Measurements from ENCODE around the gene MOCS3.

MOCS3 gene

DNA sequence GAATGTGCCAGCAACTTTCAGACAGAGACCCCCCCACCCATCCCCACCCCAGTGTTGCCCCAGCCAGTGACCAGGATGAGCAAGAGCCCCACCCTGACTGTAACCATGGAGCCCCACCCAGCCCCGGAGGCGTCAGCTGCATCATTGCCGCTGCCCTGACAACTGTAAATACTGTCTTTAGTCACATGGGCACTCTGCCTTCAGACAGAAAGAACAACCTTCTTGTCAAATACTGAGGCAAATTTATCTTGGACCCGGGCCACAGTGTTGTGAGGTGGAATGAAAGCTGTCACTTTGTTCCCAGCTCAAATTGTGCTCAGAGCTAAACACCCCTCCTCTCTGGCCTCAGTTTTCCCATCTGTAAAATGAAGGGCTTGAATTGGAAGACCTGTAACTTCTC lies 23.7 kb downstream of the MOCS3 start:
- DNase-seq (ENCODE audit: low read depth): no peak

DNA sequence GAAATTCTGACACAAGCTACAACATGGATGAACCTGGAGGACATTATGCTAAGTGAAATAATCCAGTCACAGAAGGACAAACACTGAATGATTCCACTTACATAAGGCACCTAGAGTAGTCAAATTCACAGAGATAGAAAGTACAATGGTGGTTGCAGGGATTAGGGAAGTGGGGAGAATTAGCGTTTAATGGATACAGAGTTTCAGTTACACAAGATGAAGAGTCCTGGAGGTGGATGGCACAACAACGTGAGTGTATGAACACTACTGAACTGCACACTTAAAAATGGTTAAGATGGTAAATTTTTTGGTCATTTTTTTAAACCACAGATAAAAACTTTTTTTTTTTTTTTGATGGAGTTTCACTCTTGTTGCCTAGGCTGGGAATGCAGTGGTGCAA lies 24.7 kb downstream of the MOCS3 start:
- DNase-seq (ENCODE audit: low read depth): no peak

- DNase-seq (ENCODE audit: low read depth): peak; percentile 32
These were observed 29.0 kb downstream of the MOCS3 start for GRCh38 chr20:50987493-50988210.

DNA sequence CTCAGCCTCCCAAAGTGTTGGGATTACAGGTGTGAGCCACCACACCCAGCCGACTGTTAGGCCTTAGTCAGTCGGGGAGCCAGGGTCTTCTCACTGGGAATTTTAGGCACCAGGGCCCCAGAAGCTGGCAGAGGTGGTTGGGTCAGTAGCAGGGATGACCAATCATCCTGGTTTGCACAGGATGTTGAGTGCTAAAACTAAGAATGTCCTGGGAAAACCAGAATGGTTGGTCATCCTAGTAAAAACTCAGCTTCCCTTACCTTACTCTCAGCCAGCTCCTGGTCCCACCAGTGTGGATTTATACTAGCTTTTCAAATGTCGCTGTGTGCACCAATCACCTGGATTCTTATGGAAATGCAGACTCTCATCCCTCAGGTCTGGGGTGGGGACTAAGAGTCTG lies 32.5 kb downstream of the MOCS3 start:
- no peak for DNase-seq (ENCODE audit: low read depth)

GRCh38 chr20:50992336-50992732 lies 33.7 kb downstream of the MOCS3 start:
- no peak for DNase-seq (ENCODE audit: low read depth)

DNA sequence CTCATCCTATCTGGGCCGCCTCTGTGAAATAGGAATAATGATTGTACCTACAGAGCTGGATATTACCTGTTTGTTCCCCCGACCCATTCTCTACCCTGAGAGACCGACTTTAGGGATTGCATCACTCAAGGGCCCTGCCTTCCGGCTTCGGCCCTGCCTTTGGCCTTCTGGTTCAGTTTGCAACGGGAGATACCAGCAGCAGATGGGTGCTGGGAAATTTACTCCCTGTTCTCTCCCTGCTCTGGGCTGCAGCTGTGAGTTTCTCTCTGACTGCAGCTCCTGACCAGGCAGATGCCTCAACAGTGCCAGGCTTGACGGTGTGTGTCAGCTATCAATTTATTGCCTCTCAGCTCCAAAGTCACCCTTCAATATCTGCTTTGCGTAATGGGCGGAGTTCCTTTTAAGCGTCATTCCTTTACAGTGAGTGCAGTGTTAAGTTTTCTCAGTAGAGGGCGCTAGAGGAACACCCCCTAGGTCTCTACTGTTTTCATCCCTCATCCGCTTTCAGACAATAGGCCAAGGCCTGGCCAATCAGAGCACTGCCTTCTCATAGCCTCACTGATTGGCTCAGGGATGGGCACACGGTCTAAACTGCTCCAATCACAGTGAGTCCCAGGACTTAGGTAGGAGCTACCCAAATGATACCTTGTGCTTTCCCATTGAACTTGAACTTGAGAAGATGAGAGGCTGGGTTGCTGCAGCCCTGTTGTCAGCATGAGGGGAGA lies 34.3 kb downstream of the MOCS3 start:
- no peak for DNase-seq (ENCODE audit: low read depth)

DNA sequence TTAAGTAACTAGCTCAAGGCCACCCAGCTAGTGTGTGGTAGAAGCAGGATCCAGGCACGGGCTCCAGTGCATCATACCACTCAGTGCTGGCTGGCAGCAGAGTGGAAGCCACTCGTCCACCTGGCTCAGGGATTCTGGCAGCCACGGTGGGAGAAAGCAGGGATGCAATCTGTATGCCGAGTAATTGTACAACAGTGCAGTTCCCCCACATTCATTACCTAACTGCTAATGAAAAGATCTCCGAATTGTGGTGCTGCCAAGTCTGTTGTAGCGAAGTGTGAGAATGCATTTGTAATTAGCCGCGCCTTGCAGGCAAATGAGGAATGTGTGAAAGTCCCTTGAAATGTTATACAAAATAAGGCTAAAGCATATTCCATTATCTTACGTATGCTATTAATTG lies 35.3 kb downstream of the MOCS3 start:
- DNase-seq (ENCODE audit: low read depth): no peak

GRCh38 chr20:50995506-50995905 lies 36.9 kb downstream of the MOCS3 start:
- no peak for DNase-seq (ENCODE audit: low read depth)

DNA sequence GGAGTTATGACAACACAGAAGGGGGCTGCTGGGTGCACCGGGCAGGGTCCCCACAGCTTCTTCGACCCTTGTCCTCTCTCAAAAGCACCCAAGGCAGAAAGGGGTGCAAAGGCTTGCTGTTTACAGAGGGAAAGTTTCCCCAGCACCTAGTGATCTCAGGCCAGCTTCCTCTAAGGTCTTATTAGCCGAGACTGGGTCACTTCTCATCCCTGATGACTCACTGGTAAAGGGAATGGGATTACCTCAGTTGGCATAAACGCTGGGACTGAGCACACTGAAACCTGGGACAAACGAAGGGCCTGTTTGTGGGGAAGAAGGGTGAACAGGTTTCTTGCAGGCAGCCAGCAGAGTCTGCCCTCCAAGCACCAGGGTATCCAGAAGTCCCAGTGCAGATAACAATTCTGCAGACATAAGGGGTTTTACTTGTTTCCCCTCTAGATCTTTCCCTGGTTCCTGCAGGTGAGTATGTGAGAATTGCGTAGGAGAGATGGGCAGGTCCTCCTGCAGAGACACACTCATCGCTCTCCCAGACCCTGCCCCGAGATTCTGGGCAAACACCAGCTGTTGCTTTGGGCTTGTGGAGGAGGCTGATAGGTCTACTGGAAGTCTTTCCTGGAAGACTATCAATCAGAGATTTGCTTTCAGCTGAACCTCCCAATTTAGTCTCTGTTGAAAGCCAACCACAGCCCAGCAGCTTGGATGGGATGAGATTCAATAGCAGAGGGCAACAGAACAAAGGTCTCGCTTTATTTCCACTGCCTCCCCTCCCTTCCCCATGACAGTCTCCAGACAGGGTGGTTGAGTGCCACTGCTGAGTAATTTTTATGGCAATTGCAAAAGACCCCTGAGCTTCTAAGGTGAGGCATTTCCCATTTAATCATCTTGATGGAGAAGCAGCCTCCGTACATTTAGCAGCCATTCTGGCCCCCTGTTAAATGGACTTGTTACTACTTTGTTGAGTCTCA lies 38.6 kb downstream of the MOCS3 start:
- no peak for DNase-seq (ENCODE audit: low read depth)

DNA sequence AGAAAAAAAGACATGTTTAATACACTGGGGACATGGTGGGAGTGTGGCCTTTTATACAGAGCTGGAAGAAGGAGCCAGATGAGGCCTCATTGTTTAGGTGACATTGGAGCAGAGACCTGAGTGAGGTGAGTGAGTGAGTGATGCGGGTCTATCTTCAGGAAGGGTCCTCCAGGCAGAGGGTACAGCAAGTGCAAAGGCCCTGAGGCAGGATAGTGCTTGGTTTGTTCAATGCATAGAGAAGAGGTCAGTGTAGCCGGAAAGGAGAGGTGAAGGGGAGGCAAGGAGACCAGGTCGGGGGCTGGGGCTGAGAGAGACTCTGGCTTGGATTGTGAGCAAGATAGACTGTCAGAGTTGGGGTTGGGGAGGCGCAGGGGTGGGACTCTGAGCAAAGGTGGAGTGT lies 40.7 kb downstream of the MOCS3 start:
- no peak for DNase-seq (ENCODE audit: low read depth)

GRCh38 chr20:51001430-51002265 lies 43.0 kb downstream of the MOCS3 start:
- no peak for DNase-seq (ENCODE audit: low read depth)

DNA sequence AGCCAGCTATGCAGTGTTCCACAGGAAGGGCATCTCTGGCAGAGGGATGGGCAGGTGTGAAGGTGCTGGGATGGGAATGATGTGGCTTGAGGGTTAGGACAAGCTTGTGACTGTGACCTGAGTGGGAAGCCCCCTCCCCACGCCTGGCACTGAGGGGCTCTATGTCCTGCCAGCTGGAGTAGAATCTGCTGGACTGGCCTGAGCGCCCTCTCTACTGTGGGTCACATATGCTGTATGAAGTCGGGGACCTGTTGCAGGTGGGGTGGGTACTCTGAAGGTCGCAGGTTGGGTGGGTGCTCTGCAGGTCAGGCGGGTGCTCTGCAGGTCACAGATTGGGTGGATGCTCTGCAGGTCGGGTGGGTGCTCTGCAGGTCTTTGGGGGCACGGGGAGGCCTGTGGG lies 44.0 kb downstream of the MOCS3 start:
- no peak for DNase-seq (ENCODE audit: low read depth)

GRCh38 chr20:51003753-51004152 lies 45.1 kb downstream of the MOCS3 start:
- no peak for DNase-seq (ENCODE audit: low read depth)

- no peak for DNase-seq (ENCODE audit: low read depth)
These were observed 45.7 kb downstream of the MOCS3 start for GRCh38 chr20:51004305-51004727.

- no peak for DNase-seq (ENCODE audit: low read depth)
These were observed 46.2 kb downstream of the MOCS3 start for GRCh38 chr20:51004781-51005180.

DNA sequence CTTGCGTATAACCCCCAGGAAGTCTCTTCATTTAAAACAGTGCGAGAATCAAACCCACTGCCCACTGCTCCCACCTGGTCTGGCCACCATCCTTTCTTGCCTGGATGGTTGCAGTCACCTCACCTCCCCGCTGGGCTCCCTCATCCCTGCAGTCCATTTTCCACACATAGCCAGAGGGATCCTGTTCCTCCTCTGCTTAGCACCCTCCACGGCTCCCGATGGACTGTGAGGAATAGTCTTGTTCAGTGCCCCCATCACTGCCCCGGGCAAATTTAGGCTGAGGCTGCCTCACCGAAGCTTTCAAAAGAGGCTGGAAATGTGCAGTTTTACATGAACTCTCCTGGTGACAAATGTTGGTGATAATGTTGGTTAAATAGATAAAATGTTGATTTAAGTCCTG lies 46.6 kb downstream of the MOCS3 start:
- DNase-seq (ENCODE audit: low read depth): no peak

- no peak for DNase-seq (ENCODE audit: low read depth)
These were observed 50.1 kb downstream of the MOCS3 start for GRCh38 chr20:51008718-51009117.

- DNase-seq (ENCODE audit: low read depth): no peak
These were observed 50.9 kb downstream of the MOCS3 start for GRCh38 chr20:51009303-51010042.

DNA sequence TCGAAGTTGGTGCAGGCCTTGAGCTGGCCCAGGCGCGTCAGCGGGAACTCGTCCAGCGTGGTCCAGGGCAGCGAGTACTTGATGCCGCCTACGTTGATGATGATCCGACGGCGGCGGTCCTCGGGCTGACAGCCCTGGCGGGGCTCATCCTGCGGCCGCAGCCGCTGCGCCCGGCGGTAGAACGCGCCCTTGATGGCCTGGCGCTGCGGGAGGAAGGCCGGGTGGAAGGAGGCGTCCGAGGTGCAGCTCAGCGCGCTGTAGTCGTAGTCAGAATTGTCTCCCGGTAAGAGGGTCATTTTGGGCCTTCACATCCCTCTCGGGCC lies 51.4 kb downstream of the MOCS3 start:
- no peak for DNase-seq (ENCODE audit: low read depth)

- no peak for DNase-seq (ENCODE audit: low read depth)
These were observed 52.3 kb downstream of the MOCS3 start for GRCh38 chr20:51010932-51011331.

- DNase-seq (ENCODE audit: low read depth): no peak
These were observed 52.9 kb downstream of the MOCS3 start for GRCh38 chr20:51011479-51011878.

Measured in stimulated activated CD8-positive, alpha-beta memory T cell treated with anti-CD3 and anti-CD28 coated beads, Interleukin-12 subunit alpha, Interleukin-12 subunit beta, amount 100 ng/mL, for 1 hour (primary cell).